AML-193 (cell line): Measurements from ENCODE around the gene REN.

Source experiments
- DNase-seq, 2 experiments: peaks; one replicate each; lab custom pipeline; 2025; lab: John Stamatoyannopoulos, UW

REN gene

GRCh38 chr1:204190212-204191211 lies 24.4 kb upstream of the REN start:
- peak; percentile 71 to 78 for DNase-seq

GRCh38 chr1:204188959-204189639 lies 23.0 kb upstream of the REN start:
- DNase-seq = no peak

GRCh38 chr1:204186597-204186996 lies 20.5 kb upstream of the REN start:
- DNase-seq = no peak

- DNase-seq = no peak
Observed at GRCh38 chr1:204181116-204181515, 15.0 kb upstream of the REN start.

- no peak for DNase-seq
Observed at GRCh38 chr1:204180133-204180532, 14.0 kb upstream of the REN start.

- DNase-seq = no peak
Observed at GRCh38 chr1:204178487-204179281, 12.5 kb upstream of the REN start.

- no peak for DNase-seq
Observed at GRCh38 chr1:204177133-204177532, 11.0 kb upstream of the REN start.

GRCh38 chr1:204176049-204176448 lies 9.9 kb upstream of the REN start:
- no peak for DNase-seq

- no peak for DNase-seq
Observed at GRCh38 chr1:204174958-204175357, 8.8 kb upstream of the REN start.

GRCh38 chr1:204172404-204173029 lies 6.4 kb upstream of the REN start:
- no peak for DNase-seq

GRCh38 chr1:204171751-204172178 lies 5.6 kb upstream of the REN start:
- DNase-seq = no peak

GRCh38 chr1:204170494-204171155 lies 4.5 kb upstream of the REN start:
- DNase-seq = no peak

GRCh38 chr1:204169858-204170257 lies 3.7 kb upstream of the REN start:
- no peak for DNase-seq

- DNase-seq = no peak
Observed at GRCh38 chr1:204167730-204168129, 1.6 kb upstream of the REN start.

GRCh38 chr1:204162494-204163074 lies 3.6 kb downstream of the REN start:
- peak; percentile 38 to 48 for DNase-seq

GRCh38 chr1:204161609-204162493 lies 4.3 kb downstream of the REN start:
- DNase-seq = no peak

GRCh38 chr1:204157962-204158361 lies 8.2 kb downstream of the REN start:
- no peak for DNase-seq

GRCh38 chr1:204155881-204156280 lies 10.3 kb downstream of the REN start:
- DNase-seq = no peak

GRCh38 chr1:204154568-204155255 lies 11.4 kb downstream of the REN start:
- no peak for DNase-seq
